Neural cell (in vitro differentiated cells): ENCODE measurements around the gene SLC5A11. TPM values are rescaled to one million over a fixed set of nuclear protein-coding genes. Genes with fewer than 3 reads are reported as not detected.
"Not testable (repeated sequence)": the region's sequence is repeated elsewhere in the genome, so short reads cannot be mapped to it uniquely, and the experiment has no call there.

Experiments used
- H2AFZ ChIP-seq: fragments of 200-600, 300-800 bp; sonication (generic), shearing (Covaris generic); 2 replicates; pipeline ENCODE4 v1.6.0; 2014; ENCODE audit warnings: low read depth, mild to moderate bottlenecking, antibody characterized with exemption, low read length, moderate library complexity
- H3F3A ChIP-seq: fragments of 200-600 bp; shearing (Covaris generic); 2 replicates; pipeline ENCODE4 v1.6.1; 2016; ENCODE audit warnings: mild to moderate bottlenecking, moderate library complexity, mixed read lengths, antibody characterized with exemption, low read length; ENCODE audit not compliant: insufficient read depth, poor library complexity, severe bottlenecking
- H3K27ac ChIP-seq: fragments of 200-600, 300-800 bp; sonication (generic), shearing (Covaris generic); 2 replicates; pipeline ENCODE4 v1.5.1; 2014; ENCODE audit warnings: mild to moderate bottlenecking, low read length, moderate library complexity
- H3K27me3 ChIP-seq: fragments of 300-800, 200-600 bp; sonication (generic), shearing (Covaris generic); 2 replicates; pipeline ENCODE4 v1.6.0; 2014; ENCODE audit warnings: mild to moderate bottlenecking, low read depth, low read length, moderate library complexity; ENCODE audit not compliant: insufficient read depth
- H3K36me3 ChIP-seq: fragments of 300-800, 200-600 bp; sonication (generic), shearing (Covaris generic); 2 replicates; pipeline ENCODE4 v1.5.1; 2014; ENCODE audit warnings: mild to moderate bottlenecking, antibody characterized with exemption, low read length, moderate library complexity; ENCODE audit not compliant: insufficient read depth
- H3K4me2 ChIP-seq: fragments of 300-800, 200-600 bp; sonication (generic), shearing (Covaris generic); 2 replicates; pipeline ENCODE4 v1.6.0; 2014; ENCODE audit warnings: mild to moderate bottlenecking, low read length
- H3K4me3 ChIP-seq: fragments of 300-800, 200-600 bp; sonication (generic), shearing (Covaris generic); 2 replicates; pipeline ENCODE4 v1.5.1; 2014; ENCODE audit warnings: mild to moderate bottlenecking, low read length, moderate library complexity
- H3K79me2 ChIP-seq: fragments of 200-600 bp; shearing (Covaris generic); replicated peaks from 2 replicates; pipeline ENCODE4 v1.6.0; 2014; ENCODE audit warnings: mild to moderate bottlenecking, low read length, moderate library complexity; ENCODE audit not compliant: insufficient read depth
- H3K9ac ChIP-seq: fragments of 300-800, 200-600 bp; sonication (generic), shearing (Covaris generic); 2 replicates; pipeline ENCODE4 v1.6.1; 2016; ENCODE audit warnings: mild to moderate bottlenecking, low read length, mixed read lengths
- H3K9me2 ChIP-seq: fragments of 200-600 bp; shearing (Covaris generic); 2 replicates; pipeline ENCODE4 v1.6.1; 2016; ENCODE audit warnings: mild to moderate bottlenecking, low read length, mixed read lengths; ENCODE audit not compliant: insufficient read depth
- H3K9me3 ChIP-seq: fragments of 200-600, 300-800 bp; sonication (generic), shearing (Covaris generic); 2 replicates; pipeline ENCODE4 v1.6.1; 2016; ENCODE audit warnings: mild to moderate bottlenecking, mixed run types, low read length, moderate library complexity, mixed read lengths
- H4K20me1 ChIP-seq: fragments of 200-600 bp; shearing (Covaris generic); 2 replicates; pipeline ENCODE4 v1.6.1; 2016; ENCODE audit warnings: mild to moderate bottlenecking, mixed run types; ENCODE audit not compliant: insufficient read depth
- EP300 ChIP-seq: fragments of 450-650 bp; conservative IDR thresholded peaks from 2 replicates; pipeline ENCODE4 v1.6.1; 2014; ENCODE audit warnings: antibody characterized with exemption, mild to moderate bottlenecking, moderate library complexity; ENCODE audit not compliant: poor library complexity, severe bottlenecking
- EZH2 ChIP-seq: fragments of 200-600, 300-800 bp; shearing (Covaris generic), sonication (generic); IDR thresholded peaks from 2 replicates; pipeline ENCODE4 v1.6.1; 2014; ENCODE audit warnings: antibody characterized with exemption, low read length, borderline replicate concordance, mild to moderate bottlenecking; ENCODE audit not compliant: insufficient read depth, poor library complexity, severe bottlenecking
- MXI1 ChIP-seq: fragments of 450-650 bp; conservative IDR thresholded peaks from 2 replicates; pipeline ENCODE4 v1.6.1; 2014; ENCODE audit warnings: antibody characterized with exemption, mild to moderate bottlenecking; ENCODE audit not compliant: poor library complexity, severe bottlenecking
- POLR2AphosphoS5 ChIP-seq: IDR thresholded peaks from 2 replicates; pipeline ENCODE4 v1.6.1; 2012
- RAD21 ChIP-seq: fragments of 450-650 bp; conservative IDR thresholded peaks from 2 replicates; pipeline ENCODE4 v1.6.1; 2014; ENCODE audit warnings: antibody characterized with exemption, mild to moderate bottlenecking, moderate library complexity
- SMC3 ChIP-seq: fragments of 450-650 bp; conservative IDR thresholded peaks from 2 replicates; pipeline ENCODE4 v1.6.1; 2014; ENCODE audit warnings: antibody characterized with exemption, mild to moderate bottlenecking, moderate library complexity; ENCODE audit not compliant: poor library complexity
- TAF1 ChIP-seq: IDR thresholded peaks from 2 replicates; pipeline ENCODE4 v1.6.1; 2012; ENCODE audit warnings: low read depth
- polyA plus RNA-seq: library from polyadenylated mRNA; depleted of rRNA; stranded (reverse); fragments of >200 nt; gene quantifications from 2 replicates; pipeline ENCODE4 v1.2.3, GENCODE V29; 2014
- TF ChIP-seq, protein P1 (sequence below): IDR thresholded peaks from 2 replicates; pipeline ENCODE4 v1.6.1; 2012; ENCODE audit warnings: borderline replicate concordance
- TF ChIP-seq, protein P2 (sequence below): fragments of 450-650 bp; IDR thresholded peaks from 2 replicates; pipeline ENCODE4 v1.5.1; 2014; ENCODE audit warnings: antibody characterized with exemption, mild to moderate bottlenecking, moderate library complexity; ENCODE audit not compliant: poor library complexity, severe bottlenecking

Gene SLC5A11
- polyA plus RNA-seq, 1 donor from 2014 or later = not detected

DNA sequence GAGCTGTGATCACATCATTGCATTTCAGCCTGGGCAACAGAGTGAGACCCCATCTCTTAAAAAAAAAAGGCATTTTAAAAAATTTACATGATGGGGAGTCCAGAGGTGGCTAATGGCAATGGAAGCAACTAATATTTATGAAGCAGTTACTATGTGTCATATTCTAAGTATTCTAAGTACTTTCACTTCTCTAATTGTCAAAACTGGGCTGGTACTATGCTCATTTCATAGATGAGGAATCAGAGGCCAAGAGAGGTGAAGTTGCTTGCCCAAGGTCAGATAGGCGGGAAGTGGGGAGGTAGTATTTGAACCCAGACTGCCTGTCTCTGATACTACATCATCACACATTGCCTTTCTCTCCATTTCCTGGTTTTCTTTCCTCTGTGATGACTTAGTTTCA lies 50.7 kb downstream of the SLC5A11 start:
- Histone ChIP-seq H3K27ac (no peak overlapping the region), H3K36me3 (no peaks in the 10 kb centered on the region), H3K27me3 (no peaks in the 10 kb centered on the region), H3F3A (no peaks in the 10 kb centered on the region), H4K20me1 (no peaks in the 10 kb centered on the region), H3K4me2 (no peak overlapping the region), H3K9ac (no peak overlapping the region), H3K79me2 (no peaks in the 10 kb centered on the region), H3K9me2 (no peaks in the 10 kb centered on the region), H3K4me3 (no peak overlapping the region), H2AFZ (no peak overlapping the region), H3K9me3 (no peaks in the 10 kb centered on the region)
- TF ChIP-seq, protein P1, sequence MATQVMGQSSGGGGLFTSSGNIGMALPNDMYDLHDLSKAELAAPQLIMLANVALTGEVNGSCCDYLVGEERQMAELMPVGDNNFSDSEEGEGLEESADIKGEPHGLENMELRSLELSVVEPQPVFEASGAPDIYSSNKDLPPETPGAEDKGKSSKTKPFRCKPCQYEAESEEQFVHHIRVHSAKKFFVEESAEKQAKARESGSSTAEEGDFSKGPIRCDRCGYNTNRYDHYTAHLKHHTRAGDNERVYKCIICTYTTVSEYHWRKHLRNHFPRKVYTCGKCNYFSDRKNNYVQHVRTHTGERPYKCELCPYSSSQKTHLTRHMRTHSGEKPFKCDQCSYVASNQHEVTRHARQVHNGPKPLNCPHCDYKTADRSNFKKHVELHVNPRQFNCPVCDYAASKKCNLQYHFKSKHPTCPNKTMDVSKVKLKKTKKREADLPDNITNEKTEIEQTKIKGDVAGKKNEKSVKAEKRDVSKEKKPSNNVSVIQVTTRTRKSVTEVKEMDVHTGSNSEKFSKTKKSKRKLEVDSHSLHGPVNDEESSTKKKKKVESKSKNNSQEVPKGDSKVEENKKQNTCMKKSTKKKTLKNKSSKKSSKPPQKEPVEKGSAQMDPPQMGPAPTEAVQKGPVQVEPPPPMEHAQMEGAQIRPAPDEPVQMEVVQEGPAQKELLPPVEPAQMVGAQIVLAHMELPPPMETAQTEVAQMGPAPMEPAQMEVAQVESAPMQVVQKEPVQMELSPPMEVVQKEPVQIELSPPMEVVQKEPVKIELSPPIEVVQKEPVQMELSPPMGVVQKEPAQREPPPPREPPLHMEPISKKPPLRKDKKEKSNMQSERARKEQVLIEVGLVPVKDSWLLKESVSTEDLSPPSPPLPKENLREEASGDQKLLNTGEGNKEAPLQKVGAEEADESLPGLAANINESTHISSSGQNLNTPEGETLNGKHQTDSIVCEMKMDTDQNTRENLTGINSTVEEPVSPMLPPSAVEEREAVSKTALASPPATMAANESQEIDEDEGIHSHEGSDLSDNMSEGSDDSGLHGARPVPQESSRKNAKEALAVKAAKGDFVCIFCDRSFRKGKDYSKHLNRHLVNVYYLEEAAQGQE = no peak
- TF ChIP-seq RAD21 (no peak), POLR2AphosphoS5 (no peak), MXI1 (no peak), EZH2 (no peak), SMC3 (no peak), TAF1 (no peak), EP300 (no peak)
- TF ChIP-seq, protein P2, sequence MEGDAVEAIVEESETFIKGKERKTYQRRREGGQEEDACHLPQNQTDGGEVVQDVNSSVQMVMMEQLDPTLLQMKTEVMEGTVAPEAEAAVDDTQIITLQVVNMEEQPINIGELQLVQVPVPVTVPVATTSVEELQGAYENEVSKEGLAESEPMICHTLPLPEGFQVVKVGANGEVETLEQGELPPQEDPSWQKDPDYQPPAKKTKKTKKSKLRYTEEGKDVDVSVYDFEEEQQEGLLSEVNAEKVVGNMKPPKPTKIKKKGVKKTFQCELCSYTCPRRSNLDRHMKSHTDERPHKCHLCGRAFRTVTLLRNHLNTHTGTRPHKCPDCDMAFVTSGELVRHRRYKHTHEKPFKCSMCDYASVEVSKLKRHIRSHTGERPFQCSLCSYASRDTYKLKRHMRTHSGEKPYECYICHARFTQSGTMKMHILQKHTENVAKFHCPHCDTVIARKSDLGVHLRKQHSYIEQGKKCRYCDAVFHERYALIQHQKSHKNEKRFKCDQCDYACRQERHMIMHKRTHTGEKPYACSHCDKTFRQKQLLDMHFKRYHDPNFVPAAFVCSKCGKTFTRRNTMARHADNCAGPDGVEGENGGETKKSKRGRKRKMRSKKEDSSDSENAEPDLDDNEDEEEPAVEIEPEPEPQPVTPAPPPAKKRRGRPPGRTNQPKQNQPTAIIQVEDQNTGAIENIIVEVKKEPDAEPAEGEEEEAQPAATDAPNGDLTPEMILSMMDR = no peak

DNA sequence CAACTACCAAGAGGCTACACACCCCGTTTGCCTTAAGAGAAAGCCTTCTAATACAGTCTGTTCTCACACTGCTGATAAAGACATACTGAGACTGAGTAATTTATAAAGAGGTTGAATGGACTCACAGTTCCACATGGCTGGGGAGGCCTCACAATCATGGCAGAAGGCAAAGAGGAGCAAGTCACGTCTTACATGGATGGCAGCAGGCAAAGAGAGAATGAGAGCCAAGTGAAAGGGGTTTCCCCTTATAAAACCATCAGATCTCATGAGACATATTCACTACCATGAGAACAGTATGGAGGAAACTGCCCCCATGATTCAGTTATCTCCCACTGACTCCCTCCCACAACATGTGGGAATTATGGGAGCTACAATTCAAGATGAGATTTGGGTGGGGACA lies 51.8 kb downstream of the SLC5A11 start:
- H3F3A ChIP-seq, H3K36me3 ChIP-seq, H3K9me2 ChIP-seq, H3K9ac ChIP-seq, H4K20me1 ChIP-seq, H3K4me2 ChIP-seq, H2AFZ ChIP-seq, H3K27ac ChIP-seq, H3K27me3 ChIP-seq, H3K79me2 ChIP-seq, H3K9me3 ChIP-seq, H3K4me3 ChIP-seq: not testable (repeated sequence)

DNA sequence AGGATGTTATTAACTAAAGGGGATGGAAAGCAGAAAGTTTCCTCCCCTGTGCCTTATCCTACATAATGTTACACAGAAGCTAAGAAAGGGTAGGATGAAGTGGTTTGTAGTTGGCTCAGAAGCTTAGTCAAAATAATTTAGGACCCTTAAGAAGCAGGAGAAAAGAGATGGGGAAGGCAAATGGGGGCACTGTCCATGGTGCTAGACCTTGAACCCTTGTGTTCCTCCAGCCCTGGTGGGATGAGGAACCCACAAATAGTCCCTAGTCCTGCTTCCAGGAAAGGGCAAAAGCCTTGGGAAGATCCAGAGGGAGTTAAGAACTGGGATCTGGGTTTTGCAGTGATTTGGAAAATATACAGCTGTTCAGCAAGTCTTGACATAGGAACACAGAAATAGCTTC lies 54.5 kb downstream of the SLC5A11 start:
- Histone ChIP-seq H3K79me2 (no peaks in the 10 kb centered on the region), H2AFZ (no peak overlapping the region), H3K9ac (no peak overlapping the region), H3K4me3 (no peak overlapping the region), H3K9me2 (no peaks in the 10 kb centered on the region), H3F3A (no peaks in the 10 kb centered on the region), H3K27ac (no peak overlapping the region), H3K9me3 (no peaks in the 10 kb centered on the region), H4K20me1 (no peaks in the 10 kb centered on the region), H3K4me2 (no peak overlapping the region), H3K27me3 (no peaks in the 10 kb centered on the region), H3K36me3 (no peaks in the 10 kb centered on the region)
- TF ChIP-seq, protein P2 = no peak
- no peak for TF ChIP-seq EZH2
- no peak for TF ChIP-seq MXI1
- TF ChIP-seq RAD21 = no peak
- TF ChIP-seq POLR2AphosphoS5 = no peak
- TF ChIP-seq SMC3 = no peak
- TF ChIP-seq EP300 = no peak
- TF ChIP-seq, protein P1 = no peak
- TF ChIP-seq TAF1 = no peak
